SK-N-SH treated with all-trans-retinoic acid at 6 μM for 48 hours (cell line): ENCODE data around the gene RASA4B.
"Not testable (repeated sequence)": the region's sequence is repeated elsewhere in the genome, so short reads cannot be mapped to it uniquely, and the experiment has no call there.

Source experiments
- ATAC-seq: fragments of 200-7000 bp; cut with Tn5 transposase; 3 replicates; pipeline ENCODE4 v1.9.1; 2020; ENCODE audit warnings: mild to moderate bottlenecking, moderate library complexity
- TCF4 ChIP-seq: fragments of 250-450 bp; sonication (Bioruptor Pico); IDR thresholded peaks from 2 replicates; pipeline ENCODE4 v1.8.0; 2021; ENCODE audit warnings: mild to moderate bottlenecking, moderate library complexity, borderline replicate concordance

RASA4B gene

DNA sequence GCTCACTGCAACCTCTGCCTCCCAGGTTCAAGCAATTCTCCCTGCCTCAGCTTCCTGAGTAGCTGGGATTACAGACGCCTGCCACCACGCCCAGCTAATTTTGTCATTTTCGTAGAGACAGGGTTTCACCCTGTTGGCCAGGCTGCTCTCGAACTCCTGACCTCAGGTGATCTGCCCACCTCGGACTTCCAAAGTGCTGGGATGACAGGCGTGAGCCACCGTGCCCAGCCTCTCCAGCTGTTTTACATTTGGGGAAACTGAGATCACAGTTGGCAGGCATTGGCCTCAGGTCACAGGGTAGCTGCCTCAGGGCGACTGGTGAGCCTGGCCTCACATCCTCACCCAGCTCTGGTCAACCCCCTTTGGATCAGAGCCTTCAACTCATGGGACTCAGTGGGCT, 7.0 kb downstream of the RASA4B start:
- ATAC-seq: not testable (repeated sequence)

DNA sequence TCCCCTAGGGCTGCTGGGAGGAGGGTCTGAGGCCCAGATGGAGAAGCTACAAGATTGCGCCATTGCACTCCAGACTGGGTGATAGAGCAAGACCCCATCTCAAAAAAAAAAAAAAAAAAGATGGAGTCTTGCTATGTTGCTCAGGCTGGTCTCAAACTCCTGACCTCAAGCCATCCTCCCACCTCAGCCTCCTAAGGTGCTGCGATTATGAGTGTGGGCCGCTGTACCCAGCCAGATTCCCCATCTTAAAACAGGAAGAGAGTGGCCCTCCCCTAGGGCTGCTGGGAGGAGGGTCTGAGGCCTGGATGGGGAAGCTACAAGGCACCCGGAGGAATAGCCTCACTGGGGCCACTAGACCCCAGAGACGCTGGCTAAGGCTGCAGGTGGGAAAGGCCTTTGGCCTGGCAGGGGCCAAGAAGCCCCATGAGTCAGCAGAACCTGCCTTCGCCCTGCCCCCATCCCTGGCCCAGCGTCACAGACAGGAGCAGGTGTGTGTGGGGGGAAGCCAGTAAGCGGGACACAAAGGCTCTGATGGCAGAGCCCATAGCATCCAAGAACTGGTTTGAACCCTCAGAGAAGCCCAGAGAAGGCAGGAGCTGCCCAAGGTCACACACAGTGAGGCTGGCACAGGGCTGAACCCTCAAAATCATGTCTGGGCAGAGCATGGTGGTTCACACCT, 10.0 kb downstream of the RASA4B start:
- not testable (repeated sequence) for ATAC-seq

DNA sequence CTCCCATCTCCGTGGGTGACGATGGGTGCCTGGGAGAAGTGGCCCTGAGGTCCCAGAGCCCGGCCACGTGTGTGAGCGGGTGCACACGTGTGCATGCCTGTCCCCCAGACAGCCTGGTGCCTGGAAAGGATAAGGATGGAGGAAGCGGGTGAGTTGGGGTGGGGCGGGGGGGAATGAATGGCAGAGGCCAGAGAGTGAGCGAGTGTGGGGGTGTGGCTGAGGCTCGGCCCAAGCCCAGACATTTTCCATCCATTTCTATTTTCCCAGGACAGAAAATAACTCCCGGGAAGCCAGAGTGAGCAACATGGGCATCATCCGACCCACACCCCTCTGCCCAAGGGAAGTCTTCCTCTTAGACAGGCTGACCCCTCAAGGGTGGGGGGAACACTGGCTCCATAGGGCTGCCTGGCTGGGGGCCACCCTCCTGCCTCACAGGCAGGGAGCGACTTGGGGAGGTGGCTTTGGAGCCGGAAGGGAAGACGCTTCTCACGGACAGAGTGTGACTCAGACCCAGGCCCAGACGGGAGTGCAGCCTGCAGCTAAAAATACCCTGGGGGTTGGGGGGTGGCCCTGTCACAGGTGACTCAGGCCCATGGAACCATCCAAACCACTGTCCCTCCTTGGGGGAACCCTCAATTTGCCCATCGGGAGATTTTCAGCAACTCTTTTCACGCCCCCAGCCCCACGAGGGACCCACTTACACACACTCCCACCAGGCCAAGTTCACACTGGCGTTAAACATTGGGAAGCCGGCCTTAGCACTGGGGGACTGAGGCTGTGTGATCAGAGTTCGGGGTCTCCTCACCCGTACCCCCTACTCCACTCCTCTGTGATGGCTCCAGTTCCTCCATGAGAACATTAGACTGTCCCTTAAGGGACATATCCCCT, 12.0 kb downstream of the RASA4B start:
- peak; percentile 93 for ATAC-seq

DNA sequence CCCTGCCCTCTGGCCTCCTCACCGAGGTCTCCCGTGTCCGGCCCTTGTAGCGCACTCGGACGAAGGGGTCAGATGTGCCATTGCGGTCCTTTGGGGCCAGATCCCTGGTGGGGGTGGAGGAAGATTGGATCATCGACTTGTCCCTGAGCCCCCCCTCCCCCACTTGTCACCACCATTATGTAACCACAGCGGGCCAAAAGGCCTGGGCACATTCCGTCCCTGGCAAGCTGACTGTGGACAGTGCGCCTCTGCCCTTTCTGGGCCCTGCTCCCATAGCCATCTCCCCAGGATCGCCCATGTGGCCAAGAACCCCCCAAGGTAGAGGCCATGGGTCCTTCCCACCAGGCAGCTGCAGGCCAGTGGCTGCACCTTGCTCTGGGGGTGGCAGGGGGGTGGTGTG, 14.4 kb downstream of the RASA4B start:
- not testable (repeated sequence) for ATAC-seq

DNA sequence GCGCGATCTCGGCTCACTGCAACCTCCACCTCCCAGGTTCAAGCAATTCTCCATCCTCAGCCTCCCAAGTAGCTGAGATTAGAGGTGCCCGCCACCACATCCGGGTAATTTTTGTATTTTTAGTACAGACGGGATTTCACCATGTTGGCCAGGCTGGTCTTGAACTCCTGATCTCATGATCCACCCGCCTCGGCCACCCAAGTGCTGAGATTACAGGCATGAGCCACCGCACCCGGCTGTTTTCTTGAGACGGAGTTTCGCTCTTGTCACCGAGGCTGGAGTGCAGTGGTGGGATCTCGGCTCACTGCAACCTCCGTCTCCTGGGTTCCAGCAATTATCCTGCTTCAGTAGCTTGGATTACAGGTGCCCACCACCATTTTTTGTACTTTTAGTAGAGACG, 19.3 kb downstream of the RASA4B start:
- not testable (repeated sequence) for ATAC-seq

DNA sequence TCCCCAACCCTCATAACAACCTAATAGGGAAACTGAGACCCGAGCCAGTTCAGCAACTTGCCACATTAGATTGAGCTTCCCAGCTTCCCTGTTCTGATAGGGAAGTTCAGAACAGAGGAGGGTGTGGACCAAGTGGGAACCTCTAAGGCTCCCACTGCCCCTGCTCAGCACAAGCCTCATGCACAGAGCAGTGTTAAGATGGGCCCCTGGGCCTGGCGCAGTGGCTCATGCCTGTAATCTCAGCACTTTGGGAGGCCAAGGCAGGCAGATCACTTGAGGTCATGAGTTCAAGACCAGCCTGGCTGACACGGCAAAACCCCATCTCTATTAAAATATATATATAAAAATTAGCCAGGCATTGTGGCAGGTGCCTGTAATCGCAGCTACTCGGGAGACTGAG, 20.3 kb downstream of the RASA4B start:
- ATAC-seq: not testable (repeated sequence)

DNA sequence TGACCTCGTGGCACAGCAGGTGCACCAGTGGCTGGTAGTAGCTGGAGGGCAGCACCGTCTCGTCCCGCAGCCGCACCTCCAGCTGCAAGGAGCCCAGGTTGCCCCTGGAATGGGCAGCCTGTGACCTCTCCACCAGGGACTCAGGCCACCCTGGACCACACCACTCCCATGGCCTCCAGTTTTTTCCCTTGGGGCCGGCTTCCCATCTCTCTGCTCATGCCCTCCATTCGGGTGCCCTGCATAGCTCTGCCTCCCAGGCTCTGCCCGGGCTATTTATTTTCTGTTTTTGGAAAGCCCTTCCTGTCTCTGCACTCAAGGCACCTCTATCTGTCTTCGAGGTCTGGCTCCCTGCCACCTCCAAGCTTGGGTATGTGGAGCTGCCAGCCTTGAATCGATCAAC, 20.7 kb downstream of the RASA4B start:
- not testable (repeated sequence) for ATAC-seq

DNA sequence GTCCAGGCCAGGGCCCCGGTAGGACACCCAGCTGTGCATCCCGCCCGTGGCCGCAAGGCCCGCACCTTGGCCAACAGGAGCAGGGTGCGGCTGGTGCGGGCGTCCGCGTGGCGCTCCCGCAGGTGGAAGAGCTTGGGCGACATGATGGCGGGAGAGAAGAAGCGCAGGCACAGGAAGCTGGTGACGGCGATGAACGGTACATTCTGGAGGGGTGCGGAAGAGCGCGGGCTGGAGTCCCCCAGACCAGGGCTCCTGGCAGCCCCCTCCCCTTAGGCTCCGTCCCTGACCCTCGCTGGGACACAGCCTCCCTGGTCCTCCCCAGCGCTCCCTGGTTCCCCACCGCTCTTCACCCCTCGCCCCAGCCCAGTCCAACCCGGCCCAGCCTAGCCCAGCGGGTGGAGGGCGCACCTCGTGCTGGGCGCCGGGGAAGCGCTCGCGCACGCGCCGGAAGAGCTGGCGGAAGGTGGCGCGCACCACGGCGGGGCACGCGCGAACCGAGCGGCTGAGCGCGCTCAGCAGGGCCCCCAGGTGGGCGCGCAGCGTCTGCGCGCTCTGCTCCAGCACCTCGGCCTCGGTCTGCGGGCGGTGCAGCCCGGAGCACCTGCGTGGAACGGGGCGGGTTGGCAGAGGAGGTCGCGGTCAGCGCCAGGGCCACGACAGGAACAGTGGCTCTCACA, 23.0 kb downstream of the RASA4B start:
- ATAC-seq: peak; percentile 30

DNA sequence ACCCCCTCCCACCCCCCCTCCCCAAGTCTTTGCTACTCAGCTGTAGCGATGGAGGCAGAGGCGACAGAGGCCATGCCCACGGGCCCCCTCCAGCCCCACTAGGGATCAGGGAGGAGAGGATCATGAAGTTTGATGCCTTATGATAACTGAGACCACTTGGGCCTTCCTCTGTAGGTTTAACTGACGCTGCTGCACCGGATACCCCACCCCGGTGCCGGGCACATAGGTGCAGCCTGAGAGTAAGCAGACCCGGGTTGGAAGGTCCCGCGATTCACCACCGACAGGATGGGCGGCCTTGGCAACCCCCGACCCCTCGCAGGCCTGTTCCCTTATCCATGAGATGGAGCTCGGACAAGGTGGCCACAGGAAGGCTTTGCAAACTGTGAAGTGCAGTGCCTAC, 23.6 kb downstream of the RASA4B start:
- ATAC-seq: not testable (repeated sequence)

DNA sequence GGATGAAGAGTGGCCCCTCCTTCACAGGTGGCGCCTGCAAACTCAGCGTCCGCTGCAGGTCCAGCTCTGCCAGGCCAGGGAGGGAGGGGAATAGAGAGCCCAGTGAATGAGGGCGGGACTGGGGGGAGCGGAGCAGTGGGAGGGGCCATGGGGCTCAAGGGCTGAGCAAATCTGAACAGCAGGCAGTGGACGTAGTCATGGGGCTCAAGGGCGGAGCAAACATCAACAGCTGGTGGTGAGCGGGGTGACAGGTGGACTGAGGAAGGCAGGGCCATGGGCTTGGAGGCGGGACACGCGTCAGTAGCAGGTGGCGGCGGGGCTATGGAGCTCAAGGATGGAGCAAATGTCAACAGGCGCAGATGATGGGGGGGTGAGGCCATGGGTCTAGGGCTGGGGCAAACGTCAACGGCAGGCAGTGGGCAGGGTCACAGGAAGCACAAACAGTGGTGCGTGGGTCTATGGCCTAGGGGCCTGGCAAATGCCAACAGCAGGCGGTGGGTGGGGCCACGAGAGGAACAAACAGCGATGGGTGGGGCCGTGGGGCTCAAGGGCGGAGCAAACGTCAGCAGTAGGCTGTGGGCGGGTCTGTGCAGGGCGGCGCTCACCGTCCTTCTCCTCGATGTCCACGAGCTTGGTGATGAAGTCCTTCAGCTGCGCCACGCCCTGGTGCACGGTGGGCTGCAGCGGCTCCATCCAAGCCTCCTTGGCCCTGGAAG, 24.2 kb downstream of the RASA4B start:
- ATAC-seq: peak; percentile 29

DNA sequence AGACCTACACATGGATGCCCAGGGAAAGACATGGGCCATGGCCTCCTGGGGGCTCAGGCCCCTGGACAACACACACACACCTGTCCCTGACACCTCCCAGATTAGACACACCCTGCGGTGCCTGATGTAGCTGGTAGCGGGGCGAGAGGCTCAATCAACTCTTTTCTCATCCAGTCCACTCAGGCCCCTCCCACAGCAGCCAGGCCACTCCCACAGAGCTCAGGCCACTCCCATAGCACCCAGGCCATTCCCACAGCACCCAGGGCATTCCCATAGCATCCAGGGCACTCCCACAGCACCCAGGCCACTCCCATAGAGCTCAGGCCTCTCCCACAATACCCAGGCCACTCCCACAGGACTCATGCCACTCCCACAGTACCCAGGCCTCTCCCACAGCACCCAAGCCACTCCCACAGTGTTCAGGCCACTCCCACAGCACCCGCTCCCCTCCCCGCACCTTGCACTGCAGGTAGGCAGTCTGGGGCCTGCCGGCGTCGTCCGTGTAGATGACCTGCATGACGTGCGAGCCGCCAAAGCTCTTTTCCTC, 27.0 kb downstream of the RASA4B start:
- ATAC-seq: peak; percentile 94

DNA sequence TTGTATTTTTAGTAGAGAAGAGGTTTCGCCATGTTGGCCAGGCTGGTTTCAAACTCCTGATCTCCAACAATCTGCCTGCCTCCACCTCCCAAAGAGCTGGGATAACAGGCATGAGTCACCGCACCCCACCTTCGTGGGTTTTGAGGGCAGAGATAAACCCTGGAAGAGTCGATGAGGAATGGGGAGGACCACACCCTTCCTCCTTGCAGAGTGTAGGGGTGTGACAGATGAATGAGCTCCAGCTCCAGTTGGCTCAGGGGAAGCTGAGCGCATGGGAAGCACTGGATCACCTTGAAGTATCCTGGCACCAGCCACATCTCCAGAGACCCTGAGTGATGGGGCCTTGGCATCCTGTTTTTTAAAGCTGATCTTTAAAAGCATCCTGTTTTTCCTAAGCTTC, 33.3 kb downstream of the RASA4B start:
- not testable (repeated sequence) for ATAC-seq

DNA sequence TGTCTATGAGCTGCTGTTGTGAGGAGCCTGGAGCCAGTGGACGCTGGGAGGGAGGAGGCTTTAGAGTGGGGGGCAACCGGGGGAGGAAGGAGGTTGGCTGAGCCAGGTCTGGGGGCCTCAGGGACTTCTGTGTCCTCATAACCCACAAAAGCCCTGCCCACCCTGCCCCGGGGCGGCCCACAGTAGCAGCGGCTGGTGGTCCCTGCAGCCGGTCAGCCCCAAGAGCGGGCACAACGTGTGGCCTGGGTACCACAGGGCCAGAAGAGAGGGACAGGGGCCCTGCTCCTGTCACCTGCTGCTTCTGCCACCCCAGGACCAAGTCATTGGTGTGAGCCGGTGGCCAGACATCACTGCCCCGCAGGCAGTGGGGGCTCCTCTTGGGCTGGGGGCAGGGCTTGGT, 35.6 kb downstream of the RASA4B start:
- ATAC-seq: not testable (repeated sequence)

DNA sequence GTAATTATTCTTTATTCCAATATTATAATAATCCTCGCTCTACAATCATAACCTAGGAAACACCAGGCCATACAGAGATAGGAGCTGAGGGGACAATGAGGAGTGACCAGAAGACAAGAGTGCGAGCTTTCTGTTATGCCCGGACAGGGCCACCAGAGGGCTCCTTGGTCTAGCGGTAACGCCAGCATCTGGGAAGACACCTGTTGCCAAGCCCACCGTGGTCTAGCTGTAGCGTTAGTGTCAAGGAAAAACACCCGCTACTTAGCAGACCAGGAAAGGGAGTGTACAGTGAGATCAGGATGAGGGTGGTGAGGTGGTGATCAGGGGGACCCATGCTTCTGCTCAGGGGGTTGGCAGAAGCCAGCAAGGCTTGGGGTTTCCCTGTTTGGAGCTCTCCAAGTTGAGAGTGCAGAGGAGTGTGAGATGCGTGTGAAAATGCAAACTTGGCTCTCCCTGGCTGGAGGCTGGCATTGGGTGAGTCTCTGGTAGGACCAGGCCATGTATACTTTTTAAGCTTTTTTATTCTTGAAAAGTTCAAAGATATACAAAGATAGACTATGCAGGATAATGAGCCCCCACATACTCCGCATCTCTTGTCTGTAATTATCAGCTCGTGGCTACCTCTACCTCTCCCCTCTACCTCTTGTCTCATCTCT, 37.5 kb downstream of the RASA4B start:
- TF ChIP-seq TCF4 (CRISPR knock-in tag): peak; percentile 33; the same call in 1 of the 2 replicates
- ATAC-seq: peak; percentile 18; the same call in 2 of the 3 replicates

DNA sequence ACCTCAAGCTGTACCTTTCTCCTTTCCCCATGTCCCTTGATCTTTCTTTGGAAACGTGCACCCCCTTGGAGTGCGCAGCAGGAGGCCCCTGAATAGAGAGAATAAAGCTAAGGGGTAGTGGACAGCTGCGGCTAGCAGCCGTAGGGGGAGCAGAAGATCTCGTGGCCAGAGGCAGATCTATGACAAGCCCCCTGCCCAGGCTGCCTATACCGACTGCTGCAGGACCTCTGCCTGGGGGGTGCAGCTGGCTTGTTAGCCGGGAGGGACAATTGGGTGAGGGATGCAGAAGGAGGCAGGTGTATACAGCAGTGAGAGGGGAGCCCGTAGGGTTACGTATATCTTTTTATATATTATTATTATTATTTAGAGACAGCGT, 38.4 kb downstream of the RASA4B start:
- ATAC-seq: peak; percentile 20

DNA sequence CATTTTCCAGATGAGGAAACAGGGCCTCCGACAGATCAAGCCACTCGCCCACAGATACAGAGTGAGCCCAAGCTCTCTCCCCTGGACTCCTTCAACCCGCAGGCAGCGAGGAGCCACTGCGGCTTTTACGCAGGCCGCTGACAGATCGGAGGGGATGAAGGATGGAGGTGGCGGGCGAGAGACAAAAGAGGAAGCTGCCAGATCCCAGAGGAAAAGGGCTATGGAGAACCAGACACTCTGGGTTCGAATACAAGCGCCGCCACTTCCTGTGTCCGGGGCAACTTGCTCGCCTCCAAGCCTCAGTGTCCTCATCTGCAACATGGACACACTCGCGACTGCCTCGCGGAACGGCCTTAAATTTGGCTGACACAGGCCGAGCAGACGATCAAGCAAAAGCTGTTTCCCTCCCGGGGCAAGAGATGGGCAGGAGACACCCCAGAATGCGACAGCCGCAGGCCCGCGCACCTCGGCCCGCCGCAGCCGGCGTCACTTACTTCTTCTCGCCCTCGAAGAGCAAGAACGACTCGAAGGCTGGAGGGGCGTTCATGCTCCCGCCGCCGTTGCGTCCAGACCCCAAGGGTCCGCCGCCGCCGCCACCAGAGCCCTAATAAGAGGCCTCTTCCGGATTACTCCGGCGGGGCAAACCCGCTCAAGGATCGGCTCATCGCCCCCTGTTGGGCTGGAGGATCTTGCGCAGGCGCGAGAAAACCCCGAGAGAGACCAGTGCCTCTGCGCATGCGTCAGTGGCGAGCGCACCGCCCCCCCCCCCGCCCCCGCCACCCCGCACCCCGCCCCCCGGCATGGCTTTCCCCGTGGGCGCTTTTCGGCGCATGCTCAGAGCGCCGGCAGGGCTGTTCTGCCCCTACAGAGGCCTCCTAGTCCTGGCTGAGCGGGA, 39.0 kb downstream of the RASA4B start, which contains the start of gene POLR2J:
POLR2J (minus strand) TSS at position 609 of the 895 bp plus-strand sequence; CDS start at position 547, 62 bp downstream.
- ATAC-seq: peak; percentile 84

DNA sequence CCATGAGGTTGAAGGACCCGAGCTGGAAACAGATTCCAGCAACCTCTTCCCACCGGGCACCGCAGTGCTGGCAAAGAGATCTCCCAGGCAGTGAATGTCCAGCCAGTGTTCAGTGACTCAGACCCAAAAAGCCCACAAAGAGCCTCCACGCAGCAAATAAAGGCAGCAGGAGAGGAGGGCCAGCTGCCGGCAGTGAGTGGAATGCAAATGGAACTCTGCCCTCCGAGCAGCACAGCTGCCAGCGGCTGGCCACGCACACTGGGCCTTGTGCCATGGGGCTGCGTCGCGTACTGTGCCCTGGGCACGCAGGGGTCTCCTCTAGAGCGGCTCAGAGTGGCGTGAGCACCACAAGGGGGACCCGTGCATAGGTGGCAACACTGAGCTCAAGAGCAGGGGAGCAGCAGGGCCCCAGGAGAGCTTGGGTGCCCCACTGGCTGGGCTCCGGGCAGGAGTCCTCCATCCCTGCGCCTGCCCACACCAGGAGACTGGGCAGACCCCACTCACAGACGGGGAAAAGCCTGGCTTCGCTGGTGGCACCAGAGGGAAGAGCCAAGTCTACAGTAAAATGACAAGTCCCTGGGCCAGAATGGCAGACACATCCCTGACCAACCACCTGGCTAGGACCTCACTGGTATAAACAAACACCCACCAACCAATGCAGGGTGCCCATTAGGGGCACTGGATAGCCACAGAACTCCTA, 42.7 kb downstream of the RASA4B start:
- peak; percentile 5; the same call in 2 of the 3 replicates for ATAC-seq

DNA sequence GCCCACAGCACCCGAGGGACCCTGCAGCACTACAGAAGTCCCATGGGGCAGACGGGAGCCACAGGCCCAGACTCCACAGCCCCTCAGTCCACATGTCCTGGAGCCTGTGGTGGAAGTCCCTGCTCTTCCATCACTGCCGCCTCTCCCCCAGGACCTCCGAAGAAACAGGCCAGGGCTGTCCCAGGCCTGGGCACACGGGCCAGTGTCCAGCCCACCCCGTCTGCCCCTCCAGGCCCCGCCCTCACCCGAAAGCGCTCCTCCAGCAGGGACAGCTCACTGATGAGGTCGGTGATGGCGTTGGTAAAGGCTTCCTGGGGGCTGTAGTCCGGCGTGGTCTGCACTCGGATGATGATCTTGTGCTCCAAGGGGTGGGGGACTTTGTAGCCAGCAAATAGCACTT, 43.5 kb downstream of the RASA4B start:
- not testable (repeated sequence) for ATAC-seq
